Spleen (tissue), 11 donors: ENCODE data around the gene CPED1. TPM values are rescaled to one million over a fixed set of nuclear protein-coding genes. Genes with fewer than 3 reads are reported as not detected.
A peak's percentile ranks its signal among the peaks of the same experiment; 100 is the strongest.

Source experiments
- DNase-seq: peaks from one replicate; pipeline ENCODE4 v3.0.0-alpha.2; 2020
- H3K27ac ChIP-seq, 8 donors: fragments of 200-600 bp; sonication (generic) in 7 of 8; 1 replicate in 4 of 8; 2 replicates in 4 of 8; pipeline versions ENCODE4 v1.5.0 to v1.8.0; 2016 to 2021; ENCODE audit warnings: inconsistent platforms in 4 of 8, mild to moderate bottlenecking in 4 of 8, moderate library complexity in 1 of 8
- H3K27me3 ChIP-seq, 7 donors: fragments of 200-600 bp; sonication (generic) in 6 of 7; replicated peaks in 1 of 7; 1 replicate in 4 of 7; 2 replicates in 3 of 7; pipeline versions ENCODE4 v1.5.0 to v1.8.0; 2016 to 2021; ENCODE audit warnings: inconsistent platforms in 3 of 7, mild to moderate bottlenecking in 1 of 7
- H3K36me3 ChIP-seq, 6 donors: fragments of 200-600 bp; sonication (generic) in 5 of 6; 1 replicate in 4 of 6; 2 replicates in 2 of 6; pipeline versions ENCODE4 v1.5.0 to v1.8.0; 2016 to 2021; ENCODE audit warnings: inconsistent platforms in 2 of 6
- H3K4me1 ChIP-seq, 6 donors: fragments of 200-600 bp; sonication (generic) in 5 of 6; 1 replicate in 3 of 6; 2 replicates in 3 of 6; pipeline versions ENCODE4 v1.5.0 to v1.8.0; 2016 to 2021; ENCODE audit warnings: inconsistent platforms in 3 of 6
- H3K4me3 ChIP-seq, 8 donors: fragments of 200-600 bp; sonication (generic) in 7 of 8; 1 replicate in 4 of 8; 2 replicates in 4 of 8; pipeline versions ENCODE4 v1.5.0 to v1.8.0; 2016 to 2021; ENCODE audit warnings: inconsistent platforms in 4 of 8, mild to moderate bottlenecking in 4 of 8, moderate library complexity in 2 of 8
- H3K9me3 ChIP-seq, 8 donors: fragments of 200-600 bp; sonication (generic) in 7 of 8; 1 replicate in 4 of 8; 2 replicates in 4 of 8; pipeline versions ENCODE4 v1.5.0 to v1.8.0; 2016 to 2021; ENCODE audit warnings: inconsistent platforms in 4 of 8
- POLR2A ChIP-seq, 3 donors: fragments of 450-650 bp; IDR thresholded peaks; one replicate each; pipeline ENCODE4 v1.5.1; 2017; ENCODE audit warnings: antibody characterized with exemption in 3 of 3, mild to moderate bottlenecking in 1 of 3
- POLR2AphosphoS5 ChIP-seq, 3 donors: sonication (generic); formaldehyde crosslinking; IDR thresholded peaks; one replicate each; pipeline ENCODE4 v1.5.1; 2017; ENCODE audit warnings: antibody characterized with exemption in 3 of 3
- WGBS, 5 donors: extraction: QIAGEN DNeasy Blood & Tissue Kit in 3 of 5; methylation state at CpG; one replicate each; pipeline versions ENCODE4 v1.1.5 to v1.1.7; 2013 to 2018; 5-methylcytosine and 5-hydroxymethylcytosine counted together
- intact Hi-C: fragments of 100-400 bp; cut with DNase I; formaldehyde crosslinking; loops from one replicate; pipeline ENCODE4 v1.15.0; 2023; ENCODE audit warnings: low total_unique reads
- polyA plus RNA-seq, 3 donors: library from polyadenylated mRNA; stranded (reverse); fragments of 200-250 nt; gene quantifications; one replicate each; pipeline ENCODE4 v1.2.1, GENCODE V29; 2013
- total RNA-seq, 7 donors: library from RNA; depleted of rRNA in 3 of 7; stranded (reverse); fragments of >200 nt in 3 of 7; fragmentation: NEBNext Ultra II Directional in 4 of 7; extraction: Animal tissue kit (Norgen Biotek cat#: 25700) in 4 of 7; gene quantifications; one replicate each; pipeline versions ENCODE4 v1.1.0 to v1.2.1, GENCODE V29; 2016 to 2021
- TF ChIP-seq, protein P1 (sequence below), 11 experiments: fragments of 200-600 bp in 7 of 11; fragments of 450-650 bp in 4 of 11; sonication (generic) in 4 of 11; IDR thresholded peaks in 8 of 11; conservative IDR thresholded peaks in 3 of 11; 1 replicate in 7 of 11; 2 replicates in 4 of 11; pipeline versions ENCODE4 v1.4.0 to v1.8.0; 2016 to 2021; ENCODE audit warnings: antibody characterized with exemption in 11 of 11, inconsistent platforms in 4 of 11, mild to moderate bottlenecking in 1 of 11
- donor health status: healthy with polysubstance abuse.
- donor health status: DM: no; HTN: no; CAD: no; lungs with moderate emphysema.
- donor health status: DM: no; HTN: no; CAD: no.
- donor health status: Bipolar disorder and iron deficiency.
- donor health status: healthy.
- donor health status: DM: no; HTN: no; CAD: no.
- donor health status: DM: yes; HTN: yes; CAD: no.

Gene CPED1
- total and polyA plus RNA-seq, 10 donors, result 1.5 to 81.6 (median 38.6) TPM

DNA sequence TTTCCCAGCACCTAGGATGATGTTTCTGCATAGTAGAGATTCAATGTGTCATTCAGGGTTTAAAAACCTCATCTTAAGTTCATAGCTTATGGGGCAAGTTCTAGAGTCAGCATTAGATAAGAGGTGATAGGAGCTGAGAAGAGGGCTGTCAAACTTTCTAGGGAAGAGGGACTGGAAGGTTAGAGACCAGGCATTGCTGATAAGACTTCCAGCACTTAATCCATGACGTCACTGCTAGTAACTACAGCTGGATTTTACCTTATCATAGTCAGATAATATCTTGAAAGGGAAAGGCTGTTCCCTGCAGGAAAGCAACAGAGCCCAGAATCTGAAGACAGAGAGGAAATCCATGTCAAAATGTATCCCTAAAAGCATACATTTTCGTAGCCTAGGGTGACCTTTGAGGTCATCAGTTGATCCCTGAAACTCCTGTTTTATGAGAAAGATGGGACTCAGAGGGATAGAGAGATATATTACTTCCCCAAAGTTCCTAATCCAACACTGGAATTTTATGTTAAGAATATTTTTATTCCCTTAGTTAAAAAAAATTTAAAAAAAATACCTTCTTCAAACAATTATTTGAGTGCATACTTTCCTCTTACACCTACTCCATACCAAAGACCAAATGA is 3.3 kb upstream of the CPED1 start:
- no peak for DNase-seq
- 40 to 54% (median 44%) methylated on average over 2 of the region's 2 CpGs for WGBS, 5 donors
- peaks cover 0 to 25% (median 5%) of the 10 kb centered on the region in 7 donors for H3K27me3 ChIP-seq
- TF ChIP-seq POLR2A (IDR thresholded peaks at IDR 0.05), result no peak
- TF ChIP-seq, protein P1, sequence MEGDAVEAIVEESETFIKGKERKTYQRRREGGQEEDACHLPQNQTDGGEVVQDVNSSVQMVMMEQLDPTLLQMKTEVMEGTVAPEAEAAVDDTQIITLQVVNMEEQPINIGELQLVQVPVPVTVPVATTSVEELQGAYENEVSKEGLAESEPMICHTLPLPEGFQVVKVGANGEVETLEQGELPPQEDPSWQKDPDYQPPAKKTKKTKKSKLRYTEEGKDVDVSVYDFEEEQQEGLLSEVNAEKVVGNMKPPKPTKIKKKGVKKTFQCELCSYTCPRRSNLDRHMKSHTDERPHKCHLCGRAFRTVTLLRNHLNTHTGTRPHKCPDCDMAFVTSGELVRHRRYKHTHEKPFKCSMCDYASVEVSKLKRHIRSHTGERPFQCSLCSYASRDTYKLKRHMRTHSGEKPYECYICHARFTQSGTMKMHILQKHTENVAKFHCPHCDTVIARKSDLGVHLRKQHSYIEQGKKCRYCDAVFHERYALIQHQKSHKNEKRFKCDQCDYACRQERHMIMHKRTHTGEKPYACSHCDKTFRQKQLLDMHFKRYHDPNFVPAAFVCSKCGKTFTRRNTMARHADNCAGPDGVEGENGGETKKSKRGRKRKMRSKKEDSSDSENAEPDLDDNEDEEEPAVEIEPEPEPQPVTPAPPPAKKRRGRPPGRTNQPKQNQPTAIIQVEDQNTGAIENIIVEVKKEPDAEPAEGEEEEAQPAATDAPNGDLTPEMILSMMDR (IDR thresholded peaks at IDR 0.05 in 8 of 11, conservative IDR thresholded peaks at IDR 0.05 in 3 of 11), result no peak
- no peak for TF ChIP-seq POLR2AphosphoS5 (IDR thresholded peaks at IDR 0.05)
- H3K27ac ChIP-seq, result no peak overlapping the region
- intact Hi-C loops, result loop anchor here (5.0 kb wide), 1 partner anchor 97 kb away; no protein-coding TSS in a partner anchor
- no peak overlapping the region for H3K4me3 ChIP-seq
- no peaks in the 10 kb centered on the region for H3K36me3 ChIP-seq
- no peaks in the 10 kb centered on the region for H3K9me3 ChIP-seq
- H3K4me1 ChIP-seq, result peaks cover 8 to 30% (median 19%) of the 10 kb centered on the region in 6 donors

DNA sequence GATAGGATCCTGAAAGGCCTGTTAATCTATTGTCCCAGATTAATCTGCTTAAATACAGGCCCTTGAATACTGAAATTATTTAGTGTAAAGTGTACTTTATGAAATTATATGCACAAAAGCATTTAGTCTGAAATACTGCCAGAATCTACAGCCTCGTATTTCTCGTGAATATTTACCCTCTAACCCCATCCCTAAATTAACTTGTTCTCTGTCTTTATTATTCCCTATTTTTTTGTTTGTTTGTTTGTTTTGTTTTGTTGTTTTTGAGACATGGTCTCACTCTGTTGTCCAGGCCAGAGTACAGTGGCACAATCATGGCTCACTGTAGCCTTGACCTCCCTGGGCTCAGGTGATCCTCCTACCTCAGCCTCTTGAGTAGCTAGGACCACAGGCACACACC is 2.7 kb upstream of the CPED1 start:
- no peak overlapping the region for H3K4me3 ChIP-seq
- peaks cover 8 to 36% (median 19%) of the 10 kb centered on the region in 6 donors for H3K4me1 ChIP-seq
- intact Hi-C loops, result loop anchor here (5.0 kb wide), 1 partner anchor 96 kb away; no protein-coding TSS in a partner anchor
- TF ChIP-seq POLR2AphosphoS5 (IDR thresholded peaks at IDR 0.05) (no peak), POLR2A (IDR thresholded peaks at IDR 0.05) (no peak)
- TF ChIP-seq, protein P1 (IDR thresholded peaks at IDR 0.05 in 8 of 11, conservative IDR thresholded peaks at IDR 0.05 in 3 of 11), result no peak
- no peaks in the 10 kb centered on the region for H3K9me3 ChIP-seq
- H3K36me3 ChIP-seq, result no peaks in the 10 kb centered on the region
- H3K27ac ChIP-seq, result no peak overlapping the region
- WGBS, 5 donors, result 82 to 97% (median 83%) methylated on average over 2 of the region's 2 CpGs
- peaks cover 0 to 31% (median 5%) of the 10 kb centered on the region in 7 donors for H3K27me3 ChIP-seq
- DNase-seq, result no peak

DNA sequence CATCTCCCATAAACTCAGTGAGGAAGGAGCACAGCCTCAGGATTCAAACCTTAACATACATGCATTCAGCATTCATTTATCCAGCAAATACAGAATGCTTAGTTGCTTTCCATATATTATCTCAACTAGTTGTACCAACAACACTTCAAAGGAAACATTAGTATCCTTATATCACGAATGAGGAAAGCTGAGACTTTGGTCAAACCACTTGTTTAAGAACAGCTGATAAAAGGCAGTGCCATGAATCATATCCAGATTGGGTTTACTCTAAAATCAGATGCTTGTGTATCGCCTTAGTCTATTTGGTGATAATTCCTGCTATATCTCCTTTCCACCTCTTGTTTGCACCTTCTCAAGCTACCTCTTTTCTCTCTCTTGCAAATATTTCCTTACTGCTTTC is 1.9 kb upstream of the CPED1 start:
- 83 to 100% (median 91%) methylated on average over 2 of the region's 2 CpGs for WGBS, 5 donors
- Histone ChIP-seq H3K9me3 (no peaks in the 10 kb centered on the region), H3K27me3 (peaks cover 0 to 33% (median 5%) of the 10 kb centered on the region in 7 donors), H3K4me3 (no peak overlapping the region), H3K27ac (no peak overlapping the region), H3K36me3 (no peaks in the 10 kb centered on the region), H3K4me1 (peaks cover 8 to 43% (median 21%) of the 10 kb centered on the region in 6 donors)
- intact Hi-C loops, result loop anchor here (5.0 kb wide), 1 partner anchor 96 kb away; no protein-coding TSS in a partner anchor
- no peak for TF ChIP-seq POLR2A (IDR thresholded peaks at IDR 0.05)
- TF ChIP-seq, protein P1 (IDR thresholded peaks at IDR 0.05 in 8 of 11, conservative IDR thresholded peaks at IDR 0.05 in 3 of 11), result no peak
- TF ChIP-seq POLR2AphosphoS5 (IDR thresholded peaks at IDR 0.05), result no peak
- DNase-seq, result no peak

DNA sequence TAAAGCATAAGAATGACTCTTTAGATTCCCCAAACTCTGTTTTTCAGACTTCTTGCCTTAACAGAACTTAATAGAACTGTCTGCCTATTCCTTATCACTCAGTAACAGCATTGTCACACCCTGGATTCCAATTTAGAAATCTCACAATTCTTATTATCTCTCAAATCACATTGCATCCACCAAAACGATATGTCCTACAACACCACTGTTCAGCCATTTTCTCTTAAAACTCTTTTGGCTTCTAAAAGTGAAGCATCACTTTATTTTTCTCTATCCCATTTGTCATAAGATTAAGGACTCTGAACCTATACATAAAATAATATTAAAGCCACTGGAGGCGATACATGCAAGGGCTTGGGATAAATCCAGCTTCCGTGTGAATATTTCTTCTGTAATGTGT is 1.2 kb upstream of the CPED1 start:
- TF ChIP-seq, protein P1 (IDR thresholded peaks at IDR 0.05 in 8 of 11, conservative IDR thresholded peaks at IDR 0.05 in 3 of 11), result no peak
- no peak for TF ChIP-seq POLR2A (IDR thresholded peaks at IDR 0.05)
- TF ChIP-seq POLR2AphosphoS5 (IDR thresholded peaks at IDR 0.05), result no peak
- Histone ChIP-seq H3K4me1 (peaks cover 8 to 43% (median 22%) of the 10 kb centered on the region in 6 donors), H3K9me3 (no peaks in the 10 kb centered on the region), H3K36me3 (no peaks in the 10 kb centered on the region), H3K4me3 (peak overlapping the region in 3 of 8 donors; percentile 46 to 68 (median 48)), H3K27me3 (peaks cover 0 to 33% (median 5%) of the 10 kb centered on the region in 7 donors), H3K27ac (peak overlapping the region in 7 of 8 donors; percentile 79 to 87 (median 84))
- intact Hi-C loops, result loop anchor here (5.0 kb wide), 1 partner anchor 95 kb away; no protein-coding TSS in a partner anchor
- no peak for DNase-seq
- 0 to 1% (median 1%) methylated on average over 3 of the region's 3 CpGs for WGBS, 5 donors
